ENCODE measurements around the gene SFR1. TPM values are rescaled to one million over a fixed set of nuclear protein-coding genes. Genes with fewer than 3 reads are reported as not detected.

The SFR1 gene
- total and polyA plus RNA-seq, 12 donors, result 4.4 to 12.1 (median 7.5) TPM

DNA sequence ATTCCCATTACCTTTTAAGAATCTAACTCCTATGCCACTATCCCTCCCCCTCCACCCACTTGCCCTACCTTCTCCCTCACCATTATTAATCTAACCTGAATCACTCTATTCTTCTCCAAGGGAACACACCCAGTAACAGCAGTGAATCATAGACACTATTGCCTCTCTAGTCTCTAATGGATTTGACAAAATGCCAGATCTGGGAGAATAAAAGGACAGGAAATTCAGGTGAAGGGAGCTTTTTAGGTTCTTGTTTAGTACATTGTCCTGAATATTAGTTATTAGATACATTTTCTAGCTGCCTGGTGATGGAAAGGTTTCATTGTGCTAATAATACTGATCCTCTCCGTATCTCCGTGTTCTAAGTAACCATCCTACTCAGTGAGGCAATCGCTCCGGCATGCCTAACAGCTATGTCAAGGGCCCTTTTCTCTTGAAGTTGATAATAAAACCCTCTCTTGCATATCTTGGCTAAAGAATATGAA is 4.1 kb upstream of the SFR1 start:
- no peak for ATAC-seq
- no peak for DNase-seq
- H3K27me3 ChIP-seq, result no peaks in the 10 kb centered on the region
- no peak overlapping the region for H3K4me3 ChIP-seq
- no peak overlapping the region for H3K27ac ChIP-seq
- H3K36me3 ChIP-seq, result no peaks in the 10 kb centered on the region
- TF ChIP-seq, protein P1, sequence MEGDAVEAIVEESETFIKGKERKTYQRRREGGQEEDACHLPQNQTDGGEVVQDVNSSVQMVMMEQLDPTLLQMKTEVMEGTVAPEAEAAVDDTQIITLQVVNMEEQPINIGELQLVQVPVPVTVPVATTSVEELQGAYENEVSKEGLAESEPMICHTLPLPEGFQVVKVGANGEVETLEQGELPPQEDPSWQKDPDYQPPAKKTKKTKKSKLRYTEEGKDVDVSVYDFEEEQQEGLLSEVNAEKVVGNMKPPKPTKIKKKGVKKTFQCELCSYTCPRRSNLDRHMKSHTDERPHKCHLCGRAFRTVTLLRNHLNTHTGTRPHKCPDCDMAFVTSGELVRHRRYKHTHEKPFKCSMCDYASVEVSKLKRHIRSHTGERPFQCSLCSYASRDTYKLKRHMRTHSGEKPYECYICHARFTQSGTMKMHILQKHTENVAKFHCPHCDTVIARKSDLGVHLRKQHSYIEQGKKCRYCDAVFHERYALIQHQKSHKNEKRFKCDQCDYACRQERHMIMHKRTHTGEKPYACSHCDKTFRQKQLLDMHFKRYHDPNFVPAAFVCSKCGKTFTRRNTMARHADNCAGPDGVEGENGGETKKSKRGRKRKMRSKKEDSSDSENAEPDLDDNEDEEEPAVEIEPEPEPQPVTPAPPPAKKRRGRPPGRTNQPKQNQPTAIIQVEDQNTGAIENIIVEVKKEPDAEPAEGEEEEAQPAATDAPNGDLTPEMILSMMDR (IDR thresholded peaks at IDR 0.05), result no peak
- no peaks in the 10 kb centered on the region for H3K9me3 ChIP-seq
- H3K4me1 ChIP-seq, result peaks cover 0 to 17% (median 12%) of the 10 kb centered on the region in 9 donors
- WGBS, 2 donors, result 67 to 78% methylated on average over 4 of the region's 4 CpGs
- intact Hi-C loops (cut with DNase I), result loop anchor here in 1 of 10 donors (10.0 kb wide), 1 partner anchor 73 kb away; no protein-coding TSS in a partner anchor

DNA sequence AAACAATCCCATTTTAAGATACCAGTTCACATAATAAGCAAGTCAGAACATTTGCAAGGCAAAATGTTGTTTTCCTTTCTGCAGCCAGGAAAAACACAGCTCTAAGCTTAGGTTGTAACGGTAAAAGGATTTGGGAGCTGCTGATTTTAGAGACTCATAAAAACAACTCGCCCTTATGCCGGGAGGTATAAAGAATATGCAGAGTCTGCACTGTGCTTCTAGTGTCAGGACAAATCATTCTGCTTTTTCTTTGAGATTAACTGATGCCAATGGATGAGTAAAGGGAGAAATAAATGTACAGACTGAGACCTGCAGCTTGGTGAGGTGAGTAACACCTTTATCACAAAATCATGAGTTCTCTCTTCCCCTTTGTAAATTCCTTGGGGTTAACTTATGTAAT is 2.0 kb upstream of the SFR1 start:
- ATAC-seq (no peak), DNase-seq (no peak)
- peaks cover 0 to 16% (median 0%) of the 10 kb centered on the region in 9 donors for H3K36me3 ChIP-seq
- 73 to 84% methylated on average over 3 of the region's 3 CpGs for WGBS, 2 donors
- H3K27me3 ChIP-seq, result no peaks in the 10 kb centered on the region
- H3K27ac ChIP-seq, result peak overlapping the region in 9 of 10 donors; percentile 94 to 100 (median 99)
- intact Hi-C loops (cut with DNase I), result loop anchor here in 9 of 10 donors (2.0 to 10.0 kb wide), 16 partner anchors 43 to 235 kb away; partner anchors contain the start of genes SLK (in 5 of the 9), GSTO1 (in 3 of the 9) and STN1 (in 1 of the 9)
- no peak overlapping the region for H3K4me3 ChIP-seq
- H3K9me3 ChIP-seq, result no peaks in the 10 kb centered on the region
- TF ChIP-seq, protein P1 (IDR thresholded peaks at IDR 0.05), result no peak
- H3K4me1 ChIP-seq, result peaks cover 0 to 24% (median 12%) of the 10 kb centered on the region in 9 donors

DNA sequence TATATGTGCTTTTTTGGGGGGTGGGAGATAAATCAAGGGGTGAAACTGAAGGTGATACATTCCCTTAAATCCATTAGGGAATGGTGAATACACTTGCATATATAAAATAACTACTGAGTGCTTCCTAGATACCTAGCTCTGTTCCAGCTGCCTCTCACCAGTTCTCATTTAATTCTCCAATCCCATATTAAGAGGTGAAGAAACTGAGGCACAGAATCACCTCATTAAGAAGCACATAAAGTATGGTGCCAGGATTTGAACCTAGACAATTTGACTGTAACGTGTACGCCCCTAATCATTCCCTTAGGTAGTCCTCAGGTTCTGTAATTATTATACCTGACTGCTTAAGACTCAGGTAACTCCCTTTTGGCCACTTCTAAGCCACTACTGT is 1.5 kb upstream of the SFR1 start:
- no peak for DNase-seq
- ATAC-seq, result no peak
- Histone ChIP-seq H3K36me3 (peaks cover 0 to 21% (median 0%) of the 10 kb centered on the region in 9 donors), H3K4me3 (peak overlapping the region; percentile 54 to 88 (median 78)), H3K27me3 (no peaks in the 10 kb centered on the region), H3K27ac (peak overlapping the region; percentile 89 to 100 (median 98)), H3K9me3 (no peaks in the 10 kb centered on the region), H3K4me1 (peaks cover 0 to 24% (median 12%) of the 10 kb centered on the region in 9 donors)
- intact Hi-C loops (cut with DNase I), result loop anchor here in 8 of 10 donors (2.0 to 10.0 kb wide), 15 partner anchors 44 to 236 kb away; partner anchors contain the start of genes SLK (in 5 of the 8), GSTO1 (in 3 of the 8) and STN1 (in 1 of the 8)
- 26 to 33% methylated on average over 2 of the region's 2 CpGs for WGBS, 2 donors
- TF ChIP-seq, protein P1 (IDR thresholded peaks at IDR 0.05), result no peak

DNA sequence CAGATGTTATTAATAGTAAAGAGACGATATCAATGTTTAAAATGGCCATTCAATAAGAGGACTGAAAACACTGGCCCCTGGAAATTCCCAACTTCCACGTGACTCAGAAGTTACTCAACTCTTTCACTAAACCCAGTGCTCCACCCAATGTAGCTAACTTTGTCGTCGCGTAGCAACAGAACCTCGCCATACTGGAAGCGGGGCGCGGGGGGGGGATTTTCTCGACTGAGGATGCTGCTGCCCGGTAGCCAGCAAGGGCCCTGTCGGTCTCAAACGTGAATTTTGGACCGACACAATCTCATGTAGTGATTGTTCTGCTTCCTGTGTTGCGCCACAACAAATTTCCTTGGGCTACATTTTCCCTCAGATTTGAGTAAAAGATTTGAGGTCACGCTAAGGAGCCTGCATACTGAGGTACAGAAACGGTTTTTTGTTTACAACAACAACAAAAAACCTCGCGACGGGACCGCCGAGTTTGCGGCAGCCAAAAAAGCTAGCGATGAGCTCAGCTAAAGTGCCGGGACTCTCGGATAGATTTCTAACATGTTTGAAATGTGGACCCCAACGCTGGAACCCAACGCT is 977 bp upstream of the SFR1 start:
- WGBS, 2 donors, result 0% methylated on average over 28 of the region's 28 CpGs

More for the DNA sequence above, 977 bp upstream of the SFR1 start:
- Histone ChIP-seq H3K4me1 (peaks cover 0 to 24% (median 12%) of the 10 kb centered on the region in 9 donors), H3K36me3 (peaks cover 0 to 26% (median 0%) of the 10 kb centered on the region in 9 donors), H3K9me3 (no peaks in the 10 kb centered on the region), H3K27me3 (no peaks in the 10 kb centered on the region), H3K27ac (peak overlapping the region; percentile 89 to 100 (median 98)), H3K4me3 (peak overlapping the region; percentile 54 to 88 (median 78))
- intact Hi-C loops (cut with DNase I), result loop anchor here in 8 of 10 donors (1.0 to 10.0 kb wide), 16 partner anchors 44 to 236 kb away; partner anchors contain the start of genes SLK (in 5 of the 8), GSTO1 (in 3 of the 8) and STN1 (in 1 of the 8)
- peak; percentile 84 to 96 for DNase-seq
- ATAC-seq, result peak; percentile 71 to 90 (median 80)
- TF ChIP-seq, protein P1 (IDR thresholded peaks at IDR 0.05), result no peak
